ENCODE data around the gene ZSWIM7. TPM values are rescaled to one million over a fixed set of nuclear protein-coding genes. Genes with fewer than 3 reads are reported as not detected.
A peak's percentile ranks its signal among the peaks of the same experiment; 100 is the strongest.

Gene ZSWIM7
- total RNA-seq, 1 donor from 2014 or later, result 16.9 TPM

DNA sequence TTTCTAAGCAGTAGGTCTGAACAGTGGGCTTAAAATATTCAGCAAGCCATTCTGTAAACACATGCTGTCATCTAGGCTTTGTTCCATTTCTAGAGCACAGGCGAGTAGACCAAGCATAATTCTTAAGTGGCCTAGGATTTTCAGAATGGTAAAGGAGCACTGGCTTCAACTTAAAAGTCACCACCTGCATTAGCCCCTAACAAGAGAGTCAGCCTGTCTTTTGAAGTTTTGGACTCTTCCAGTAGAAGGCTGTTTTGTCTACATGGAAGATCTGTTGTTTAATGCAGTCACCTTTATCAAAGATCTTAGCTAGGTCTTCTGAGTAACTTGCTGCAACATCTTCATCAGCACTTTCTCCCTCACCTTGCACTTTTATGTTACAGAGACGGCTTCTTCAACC, 36.8 kb upstream of the ZSWIM7 start:
- no peak overlapping the region for H3K4me3 ChIP-seq (ENCODE audit: low read depth, low read length)
- no peak for DNase-seq (ENCODE audit: low read depth)
- TF ChIP-seq, protein P1, sequence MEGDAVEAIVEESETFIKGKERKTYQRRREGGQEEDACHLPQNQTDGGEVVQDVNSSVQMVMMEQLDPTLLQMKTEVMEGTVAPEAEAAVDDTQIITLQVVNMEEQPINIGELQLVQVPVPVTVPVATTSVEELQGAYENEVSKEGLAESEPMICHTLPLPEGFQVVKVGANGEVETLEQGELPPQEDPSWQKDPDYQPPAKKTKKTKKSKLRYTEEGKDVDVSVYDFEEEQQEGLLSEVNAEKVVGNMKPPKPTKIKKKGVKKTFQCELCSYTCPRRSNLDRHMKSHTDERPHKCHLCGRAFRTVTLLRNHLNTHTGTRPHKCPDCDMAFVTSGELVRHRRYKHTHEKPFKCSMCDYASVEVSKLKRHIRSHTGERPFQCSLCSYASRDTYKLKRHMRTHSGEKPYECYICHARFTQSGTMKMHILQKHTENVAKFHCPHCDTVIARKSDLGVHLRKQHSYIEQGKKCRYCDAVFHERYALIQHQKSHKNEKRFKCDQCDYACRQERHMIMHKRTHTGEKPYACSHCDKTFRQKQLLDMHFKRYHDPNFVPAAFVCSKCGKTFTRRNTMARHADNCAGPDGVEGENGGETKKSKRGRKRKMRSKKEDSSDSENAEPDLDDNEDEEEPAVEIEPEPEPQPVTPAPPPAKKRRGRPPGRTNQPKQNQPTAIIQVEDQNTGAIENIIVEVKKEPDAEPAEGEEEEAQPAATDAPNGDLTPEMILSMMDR (conservative IDR thresholded peaks at IDR 0.05; ENCODE audit: low read depth, low read length), result no peak

DNA sequence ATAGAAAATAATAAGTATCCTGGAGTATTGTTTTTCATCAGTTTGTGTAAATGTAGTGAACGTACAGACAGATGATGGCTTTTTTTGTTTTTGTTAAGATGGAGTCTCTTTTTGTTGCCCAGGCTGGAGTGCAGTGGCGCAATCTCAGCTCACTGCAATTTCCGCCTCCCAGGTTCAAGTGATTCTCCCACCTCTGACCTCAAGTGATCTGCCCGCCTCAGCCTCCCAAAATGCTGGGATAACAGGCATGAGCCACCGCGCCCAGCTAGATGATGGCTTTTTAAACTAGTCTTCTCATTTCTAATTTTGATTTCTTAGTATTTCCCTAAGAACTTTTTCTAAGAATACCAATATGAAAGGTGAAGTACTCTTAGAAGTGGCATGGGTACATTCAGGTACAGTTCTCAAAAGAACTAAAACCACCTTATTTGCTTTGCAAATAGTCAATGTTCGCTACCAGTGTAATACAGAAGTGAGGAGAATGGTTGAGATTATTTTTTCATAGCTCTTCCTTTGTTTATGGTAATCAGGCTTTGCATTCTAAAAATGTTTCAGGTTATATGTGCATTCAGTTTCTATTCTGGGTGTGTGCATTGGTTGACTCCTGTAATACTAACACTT, 34.3 kb upstream of the ZSWIM7 start:
- no peak overlapping the region for H3K4me3 ChIP-seq (ENCODE audit: low read depth, low read length)
- TF ChIP-seq, protein P1 (conservative IDR thresholded peaks at IDR 0.05; ENCODE audit: low read depth, low read length), result no peak
- no peak for DNase-seq (ENCODE audit: low read depth)

DNA sequence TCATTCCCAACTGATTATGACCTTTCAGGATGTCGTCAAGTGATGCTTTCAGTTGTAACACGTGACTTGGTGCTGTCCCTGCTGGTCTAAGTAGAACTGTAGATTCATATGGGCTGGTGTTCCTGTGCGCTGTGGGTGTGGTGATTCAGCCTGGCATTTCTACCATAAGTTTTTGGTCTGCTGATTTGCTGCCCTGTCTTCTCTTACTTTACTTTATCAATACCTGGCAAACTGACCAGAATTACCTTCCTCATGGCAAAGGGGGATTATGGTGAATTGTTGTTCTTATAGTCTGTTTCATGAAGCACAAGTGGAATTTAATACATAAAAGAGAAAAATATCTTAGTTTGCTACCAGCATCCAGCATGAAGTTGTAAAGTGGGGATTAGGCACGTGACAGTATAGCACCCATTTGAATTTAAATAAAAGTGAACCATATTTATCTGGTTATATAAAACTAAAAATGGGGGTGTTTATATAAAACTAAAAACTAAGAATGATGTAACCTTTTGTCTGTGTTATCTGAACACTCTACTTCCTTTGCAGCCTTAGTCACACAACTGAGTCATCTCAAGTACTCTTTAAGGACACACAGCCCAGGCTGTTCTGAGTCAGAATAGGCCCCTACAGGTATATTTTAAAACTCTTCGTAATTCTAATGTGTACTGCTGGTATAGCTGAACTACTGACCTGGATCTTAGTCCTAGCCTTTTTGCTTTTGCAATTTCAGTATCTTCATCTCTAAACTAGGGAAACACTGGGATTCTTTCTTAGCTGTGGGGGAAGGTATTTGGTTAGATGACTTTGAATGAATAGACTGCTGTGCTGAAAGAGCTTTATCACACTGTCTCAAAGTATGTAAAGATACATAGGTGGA, 28.4 kb upstream of the ZSWIM7 start:
- no peak overlapping the region for H3K4me3 ChIP-seq (ENCODE audit: low read depth, low read length)
- TF ChIP-seq, protein P1 (conservative IDR thresholded peaks at IDR 0.05; ENCODE audit: low read depth, low read length), result no peak

DNA sequence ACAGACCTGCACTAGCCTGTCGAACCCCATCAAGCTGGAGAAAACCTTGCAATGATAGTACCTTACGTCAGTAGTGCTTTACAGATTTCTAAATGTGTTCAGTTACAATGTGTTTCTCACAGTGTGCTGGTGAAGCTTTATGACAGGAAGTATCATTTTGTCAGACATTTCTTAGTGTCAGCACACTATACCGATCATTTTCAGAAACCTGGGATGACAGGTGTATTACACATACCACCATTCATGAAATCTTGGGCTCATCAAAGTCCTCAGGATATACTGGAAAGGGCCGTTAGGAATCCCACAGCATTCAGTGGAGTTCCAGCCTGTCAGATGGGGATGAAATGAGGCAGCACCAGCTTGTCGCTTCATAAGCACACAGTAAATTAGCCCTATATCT, 27.4 kb upstream of the ZSWIM7 start:
- H3K4me3 ChIP-seq (ENCODE audit: low read depth, low read length), result no peak overlapping the region
- TF ChIP-seq, protein P1 (conservative IDR thresholded peaks at IDR 0.05; ENCODE audit: low read depth, low read length), result no peak
- DNase-seq (ENCODE audit: low read depth), result no peak

More for the DNA sequence above, 28.4 kb upstream of the ZSWIM7 start:
- DNase-seq (ENCODE audit: low read depth), result peak; percentile 83

DNA sequence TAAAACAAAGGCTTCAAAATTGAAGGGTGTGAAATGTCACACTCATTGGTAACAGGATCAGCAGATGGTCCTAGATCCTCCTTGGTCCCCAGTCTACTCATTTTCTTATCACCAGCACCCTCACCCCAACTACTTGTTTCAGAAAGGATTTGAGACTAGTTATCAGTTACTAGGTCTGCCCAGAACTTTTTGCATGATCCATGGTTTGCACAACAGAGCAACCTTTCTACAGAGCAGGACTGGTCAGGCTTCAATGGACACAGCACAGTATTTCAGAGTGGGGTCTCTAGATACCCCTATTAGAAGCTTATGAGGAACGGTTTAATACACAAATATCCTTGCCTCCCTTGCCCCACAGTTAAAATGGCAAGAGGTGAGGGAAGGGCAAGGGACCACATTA, 25.7 kb upstream of the ZSWIM7 start:
- H3K4me3 ChIP-seq (ENCODE audit: low read depth, low read length), result no peak overlapping the region
- TF ChIP-seq, protein P1 (conservative IDR thresholded peaks at IDR 0.05; ENCODE audit: low read depth, low read length), result no peak
- no peak for DNase-seq (ENCODE audit: low read depth)

DNA sequence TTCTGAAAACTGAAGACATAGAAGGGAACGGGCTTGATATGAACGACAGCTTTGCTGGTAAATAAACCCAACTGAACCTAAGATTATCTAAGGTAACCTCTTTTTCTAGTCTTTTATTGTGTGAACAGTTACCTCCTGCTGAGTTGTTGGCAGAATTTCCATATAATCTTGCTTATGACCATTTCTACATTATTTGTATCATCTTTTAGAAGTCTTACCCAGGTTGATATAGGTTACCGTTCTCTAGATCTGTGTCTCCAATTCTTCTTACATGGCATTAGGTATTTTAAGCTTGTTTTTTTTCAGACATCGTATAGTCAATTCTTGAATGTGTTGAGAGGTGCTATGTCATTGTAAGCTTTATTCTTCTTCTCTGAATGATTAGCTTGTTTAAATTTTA, 24.4 kb upstream of the ZSWIM7 start:
- TF ChIP-seq, protein P1 (conservative IDR thresholded peaks at IDR 0.05; ENCODE audit: low read depth, low read length), result no peak
- DNase-seq (ENCODE audit: low read depth), result no peak
- H3K4me3 ChIP-seq (ENCODE audit: low read depth, low read length), result no peak overlapping the region
